HEK293 (cell line): ENCODE data around the gene ARHGEF40.

Experiments used
- BCL11B ChIP-seq: fragments of 450-650 bp; formaldehyde crosslinking; IDR thresholded peaks from 2 replicates; pipeline ENCODE4 v1.5.1; 2016; ENCODE audit warnings: low read depth, missing biosample characterization, missing genetic modification characterization
- CTCF ChIP-seq: fragments of 450-650 bp; formaldehyde crosslinking; IDR thresholded peaks from 2 replicates; pipeline ENCODE4 v1.5.1; 2016; ENCODE audit warnings: missing biosample characterization, missing genetic modification characterization
- GLIS1 ChIP-seq: fragments of 450-650 bp; formaldehyde crosslinking; IDR thresholded peaks from 2 replicates; pipeline ENCODE4 v1.5.1; 2016; ENCODE audit warnings: missing biosample characterization, missing genetic modification characterization
- GLIS2 ChIP-seq: fragments of 450-650 bp; formaldehyde crosslinking; IDR thresholded peaks from 2 replicates; pipeline ENCODE4 v1.5.1; 2016; ENCODE audit warnings: missing biosample characterization, missing genetic modification characterization
- KLF1 ChIP-seq: fragments of 450-650 bp; formaldehyde crosslinking; IDR thresholded peaks from 2 replicates; pipeline ENCODE4 v1.5.1; 2016; ENCODE audit warnings: missing biosample characterization, missing genetic modification characterization
- PRDM1 ChIP-seq: fragments of 450-650 bp; formaldehyde crosslinking; IDR thresholded peaks from 2 replicates; pipeline ENCODE4; 2016; ENCODE audit warnings: missing biosample characterization, missing genetic modification characterization
- ZBTB10 ChIP-seq: fragments of 450-650 bp; formaldehyde crosslinking; IDR thresholded peaks from 2 replicates; pipeline ENCODE4 v1.5.1; 2016; ENCODE audit warnings: missing biosample characterization, missing genetic modification characterization
- ZBTB26 ChIP-seq: fragments of 450-650 bp; formaldehyde crosslinking; optimal IDR thresholded peaks from 2 replicates; pipeline ENCODE3; 2016; ENCODE audit warnings: missing biosample characterization, mild to moderate bottlenecking, missing genetic modification characterization
- ZEB2 ChIP-seq: fragments of 450-650 bp; formaldehyde crosslinking; IDR thresholded peaks from 2 replicates; pipeline ENCODE4 v1.5.1; 2016; ENCODE audit warnings: missing biosample characterization, missing genetic modification characterization
- ZNF223 ChIP-seq: fragments of 450-650 bp; formaldehyde crosslinking; IDR thresholded peaks from 2 replicates; pipeline ENCODE4 v1.5.1; 2016; ENCODE audit warnings: missing biosample characterization, missing genetic modification characterization
- ZNF266 ChIP-seq: fragments of 450-650 bp; formaldehyde crosslinking; IDR thresholded peaks from 2 replicates; pipeline ENCODE4 v1.5.1; 2016; ENCODE audit warnings: missing biosample characterization, missing genetic modification characterization, low read depth
- ZNF280D ChIP-seq: fragments of 450-650 bp; formaldehyde crosslinking; IDR thresholded peaks from 2 replicates; pipeline ENCODE4 v1.5.1; 2016; ENCODE audit warnings: missing biosample characterization, missing genetic modification characterization
- ZNF311 ChIP-seq: fragments of 450-650 bp; formaldehyde crosslinking; IDR thresholded peaks from 2 replicates; pipeline ENCODE4 v1.5.1; 2017; ENCODE audit warnings: missing biosample characterization, missing genetic modification characterization, borderline replicate concordance
- ZNF341 ChIP-seq: fragments of 450-650 bp; formaldehyde crosslinking; IDR thresholded peaks from 2 replicates; pipeline ENCODE4; 2016; ENCODE audit warnings: low read depth, missing biosample characterization, missing genetic modification characterization
- ZNF423 ChIP-seq: fragments of 450-650 bp; formaldehyde crosslinking; IDR thresholded peaks from 2 replicates; pipeline ENCODE4 v1.5.1; 2016; ENCODE audit warnings: missing biosample characterization, missing genetic modification characterization
- ZNF555 ChIP-seq: fragments of 450-650 bp; formaldehyde crosslinking; conservative IDR thresholded peaks from 2 replicates; pipeline ENCODE4 v1.5.1; 2017; ENCODE audit warnings: missing biosample characterization, mild to moderate bottlenecking, missing genetic modification characterization, inconsistent platforms
- ZNF626 ChIP-seq: fragments of 450-650 bp; sonication (Bioruptor Pico); formaldehyde crosslinking; IDR thresholded peaks from 2 replicates; pipeline ENCODE4 v1.5.1; 2018; ENCODE audit warnings: missing biosample characterization, missing genetic modification characterization, inconsistent platforms
- ZNF692 ChIP-seq: fragments of 450-650 bp; formaldehyde crosslinking; IDR thresholded peaks from 2 replicates; pipeline ENCODE4 v1.5.1; 2016; ENCODE audit warnings: missing biosample characterization, missing genetic modification characterization
- ZNF791 ChIP-seq: fragments of 450-650 bp; formaldehyde crosslinking; IDR thresholded peaks from 2 replicates; pipeline ENCODE4 v1.5.1; 2016; ENCODE audit warnings: missing biosample characterization, missing genetic modification characterization
- ZNF837 ChIP-seq: fragments of 450-650 bp; formaldehyde crosslinking; IDR thresholded peaks from 2 replicates; pipeline ENCODE4 v1.5.1; 2016; ENCODE audit warnings: missing biosample characterization, missing genetic modification characterization
- ZXDB ChIP-seq: fragments of 450-650 bp; formaldehyde crosslinking; IDR thresholded peaks from 2 replicates; pipeline ENCODE4 v1.5.1; 2016; ENCODE audit warnings: missing biosample characterization, missing genetic modification characterization

Gene ARHGEF40

GRCh38 chr14:21068521-21069387, 1.4 kb upstream of the ARHGEF40 start (continued):
- TF ChIP-seq ZNF692 (tag by site-specific recombination) (no peak), ZNF626 (tag by site-specific recombination) (no peak), GLIS1 (tag by site-specific recombination) (peak; percentile 34; the same call in 1 of the 2 replicates), ZNF555 (tag by site-specific recombination) (no peak), GLIS2 (tag by site-specific recombination) (peak; percentile 32; the same call in 1 of the 2 replicates), KLF1 (tag by site-specific recombination) (no peak), ZXDB (tag by site-specific recombination) (no peak), ZNF266 (tag by site-specific recombination) (no peak), ZNF341 (tag by site-specific recombination) (peak; percentile 95), ZBTB10 (no peak), ZNF223 (tag by site-specific recombination) (no peak), ZNF280D (no peak), ZBTB26 (peak; percentile 9), ZNF311 (tag by site-specific recombination) (no peak), BCL11B (no peak), ZNF837 (tag by site-specific recombination) (no peak), ZEB2 (0 out of 2 replicates have a peak, but pooled peaks have one; percentile 51), CTCF (0 out of 2 replicates have a peak, but pooled peaks have one; percentile 13), PRDM1 (tag by site-specific recombination) (no peak), ZNF423 (tag by site-specific recombination) (no peak), ZNF791 (tag by site-specific recombination) (no peak)
